ENCODE results near the gene LGALS1. TPM values are rescaled to one million over a fixed set of nuclear protein-coding genes. Genes with fewer than 3 reads are reported as not detected.

LGALS1 gene
- total RNA-seq, 1 experiment from 2014 or later, result 1,080 TPM

GRCh38 chr22:37696657-37697537, 21.5 kb downstream of the LGALS1 start, which contains the start of gene TRIOBP:
TRIOBP (plus strand) TSS chr22:37697048; CDS start chr22:37701366, 4,318 bp downstream.
- Histone ChIP-seq H3K4me2 (ENCODE audit: low read length) (peak within 1 kb of the TSS; percentile 57; the same call in 1 of the 2 replicates), H3K4me1 (ENCODE audit: control insufficient read depth in 1 of 2, insufficient read depth in 2 of 2, low read length in 2 of 2) (peaks cover 9 to 24% of the 10 kb centered on the region in 2 experiments; a peak in 3 of 4 replicates), H3K9me2 (ENCODE audit: insufficient read depth) (no peaks in the 10 kb centered on the region), H4K20me1 (ENCODE audit: insufficient read depth) (no peaks in the 10 kb centered on the region), H3K9me3 (ENCODE audit: control insufficient read depth in 1 of 2, insufficient read depth in 1 of 2, low read depth in 1 of 2, low read length in 2 of 2) (no peaks in the 10 kb centered on the region), H3K36me3 (ENCODE audit: control insufficient read depth in 1 of 2, insufficient read depth in 2 of 2, low read length in 2 of 2) (peaks cover 0 to 10% of the 10 kb centered on the region in 2 experiments; a peak in 1 of 4 replicates), H3K79me2 (ENCODE audit: insufficient read depth, low read length) (no peaks in the 10 kb centered on the region), H3K9ac (ENCODE audit: low read length) (peak within 1 kb of the TSS; percentile 9; the same call in 1 of the 2 replicates), H2AFZ (ENCODE audit: low read depth, low read length, poor library complexity, severe bottlenecking) (no peak within 1 kb of the TSS), H3K4me3 (replicated peaks in 1 of 2; ENCODE audit: low read depth in 1 of 2, low read length in 2 of 2) (peak within 1 kb of the TSS; percentile 25 to 32; a peak in 3 of 4 replicates), H3K27ac (ENCODE audit: low read depth, low read length) (peak within 1 kb of the TSS; percentile 36; the same call in 1 of the 2 replicates), H3K27me3 (ENCODE audit: insufficient read depth, low read length) (no peaks in the 10 kb centered on the region)
- intact Hi-C loops (cut with micrococcal nuclease), result loop anchor here (5.0 kb wide), 1 partner anchor 45 kb away; no protein-coding TSS in a partner anchor
- BruUV-seq (replicated peaks), result no TSS peak
- DNase-seq (ENCODE audit: low read depth, low spot score) (peak; percentile 85), ATAC-seq (peak; percentile 100)
- no peak for TF ChIP-seq CBX3 (IDR thresholded peaks at IDR 0.05; ENCODE audit: low read depth)
- no peak for TF ChIP-seq POLR2AphosphoS5 (IDR thresholded peaks at IDR 0.05; ENCODE audit: low read depth, low read length)
- TF ChIP-seq EGR1 (IDR thresholded peaks at IDR 0.05; ENCODE audit: low read depth), result no peak
- TF ChIP-seq REST (IDR thresholded peaks at IDR 0.05; ENCODE audit: low read depth), result no peak
- TF ChIP-seq JUND (IDR thresholded peaks at IDR 0.05), result no peak
- TF ChIP-seq ZNF274 (IDR thresholded peaks at IDR 0.05; ENCODE audit: low read depth, low read length), result no peak
- TF ChIP-seq POLR2A (IDR thresholded peaks at IDR 0.05; ENCODE audit: borderline replicate concordance, extremely low read depth, insufficient read depth, insufficient read length), result no peak
- no peak for TF ChIP-seq YY1 (IDR thresholded peaks at IDR 0.05; ENCODE audit: extremely low read depth, insufficient replicate concordance, low read depth, low read length)
- TF ChIP-seq TCF7L2 (IDR thresholded peaks at IDR 0.05; ENCODE audit: borderline replicate concordance, extremely low read depth, insufficient read depth, insufficient read length), result no peak
- peak; percentile 3 to 63 (median 47); a peak in 4 of 6 replicates for TF ChIP-seq CTCF (IDR thresholded peaks at IDR 0.05 in 2 of 3, conservative IDR thresholded peaks at IDR 0.05 in 1 of 3; ENCODE audit: borderline replicate concordance in 1 of 3, insufficient read depth in 1 of 3, low read depth in 2 of 3, low read length in 2 of 3)
- no peak for TF ChIP-seq ELF1 (IDR thresholded peaks at IDR 0.05; ENCODE audit: borderline replicate concordance, low read depth)
- TF ChIP-seq EZH2phosphoT487 (IDR thresholded peaks at IDR 0.05; ENCODE audit: borderline replicate concordance), result no peak
- TF ChIP-seq SP1 (IDR thresholded peaks at IDR 0.05; ENCODE audit: low read depth), result peak; percentile 26; the same call in 1 of the 2 replicates
- TF ChIP-seq CEBPB (IDR thresholded peaks at IDR 0.05; ENCODE audit: low read depth), result no peak
- TF ChIP-seq, protein P1, sequence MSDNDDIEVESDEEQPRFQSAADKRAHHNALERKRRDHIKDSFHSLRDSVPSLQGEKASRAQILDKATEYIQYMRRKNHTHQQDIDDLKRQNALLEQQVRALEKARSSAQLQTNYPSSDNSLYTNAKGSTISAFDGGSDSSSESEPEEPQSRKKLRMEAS (IDR thresholded peaks at IDR 0.05), result no peak
- TF ChIP-seq ZFX (IDR thresholded peaks at IDR 0.05), result no peak
- no peak for TF ChIP-seq FOSL1 (IDR thresholded peaks at IDR 0.05; ENCODE audit: low read depth)
- no peak for TF ChIP-seq SRF (IDR thresholded peaks at IDR 0.05; ENCODE audit: low read depth)
- TF ChIP-seq RAD21 (IDR thresholded peaks at IDR 0.05; ENCODE audit: low read depth), result peak; percentile 37; the same call in 1 of the 2 replicates
- RAD21 ChIA-PET (ENCODE audit: low non-redundant PET in 1 of 2, low total read pairs in 2 of 2, uncharacterized antibody in 2 of 2, unreplicated experiment in 2 of 2), result no interaction called here
- CTCF ChIA-PET, result no interaction called here
- POLR2A ChIA-PET, result interaction anchor here (0.6 to 0.7 kb wide), 2 partner anchors 20 to 31 kb away, joined by 3 read pairs; no protein-coding TSS in a partner anchor

All from HCT116 (cell line).